DMS79 treated with DMSO at 0.1 percent for 48 hours (cell line): ENCODE measurements around the gene MAGEF1.

ENCODE experiments used
- DNase-seq: peaks from one replicate; lab custom pipeline; 2025; lab: John Stamatoyannopoulos, UW

The MAGEF1 gene

DNA sequence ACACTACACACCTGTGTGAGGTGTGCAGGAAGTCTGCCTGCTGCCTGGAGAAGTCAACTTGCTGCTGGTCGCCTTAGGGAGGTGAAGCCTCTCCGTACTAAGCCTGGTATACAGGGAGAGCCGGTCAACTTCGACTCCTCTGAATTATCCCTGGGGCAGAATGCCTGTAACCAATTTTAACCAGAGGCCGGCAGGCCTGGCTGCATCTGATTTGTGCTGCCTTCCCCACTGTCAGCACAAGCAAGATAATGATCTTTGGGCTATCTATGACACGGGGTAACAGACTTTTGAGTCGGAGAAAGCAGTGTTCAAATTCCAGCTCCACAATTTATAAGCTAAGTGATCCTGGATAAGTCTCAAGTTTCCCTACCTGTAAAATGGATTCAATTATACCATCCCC, 42.3 kb downstream of the MAGEF1 start:
- no peak for DNase-seq

DNA sequence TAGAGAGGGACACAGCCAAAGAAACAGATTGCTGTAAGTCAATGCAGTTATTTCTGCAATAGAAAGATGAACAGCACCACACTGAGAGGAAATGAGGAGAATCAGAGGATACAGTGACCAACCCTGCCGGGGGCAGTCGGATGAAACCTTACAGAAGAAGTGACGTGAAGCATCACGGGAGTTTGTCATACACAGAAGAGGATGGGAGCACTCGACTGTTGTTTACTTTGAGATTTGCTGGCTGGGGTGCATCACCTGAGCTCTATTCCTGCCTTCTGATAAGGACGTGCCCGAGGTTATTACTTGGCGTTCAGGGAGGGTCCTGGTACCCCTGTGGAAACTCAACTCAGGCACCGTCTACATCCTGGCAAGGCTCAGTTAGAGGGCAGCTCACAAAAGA, 45.4 kb downstream of the MAGEF1 start:
- DNase-seq, result peak; percentile 35

DNA sequence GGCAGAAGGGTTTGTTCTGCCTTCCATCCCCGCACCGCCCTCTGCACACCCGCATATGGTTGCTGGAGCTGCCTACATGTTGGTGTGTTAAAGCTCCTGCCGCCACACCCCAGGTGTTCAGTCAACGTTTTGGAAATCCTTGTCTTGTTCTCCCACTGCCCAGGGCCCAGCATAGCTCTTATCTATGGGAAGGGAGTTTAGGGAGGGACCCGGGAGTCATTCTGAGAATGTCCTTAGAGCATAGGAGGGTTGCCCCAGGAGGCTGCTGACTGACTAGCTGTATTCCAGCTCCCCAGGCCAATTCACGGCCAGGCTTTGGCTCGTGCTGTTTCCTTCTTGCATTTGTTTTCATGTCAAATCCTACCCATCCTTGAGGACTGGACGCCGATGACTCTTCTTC, 46.8 kb downstream of the MAGEF1 start:
- no peak for DNase-seq

DNA sequence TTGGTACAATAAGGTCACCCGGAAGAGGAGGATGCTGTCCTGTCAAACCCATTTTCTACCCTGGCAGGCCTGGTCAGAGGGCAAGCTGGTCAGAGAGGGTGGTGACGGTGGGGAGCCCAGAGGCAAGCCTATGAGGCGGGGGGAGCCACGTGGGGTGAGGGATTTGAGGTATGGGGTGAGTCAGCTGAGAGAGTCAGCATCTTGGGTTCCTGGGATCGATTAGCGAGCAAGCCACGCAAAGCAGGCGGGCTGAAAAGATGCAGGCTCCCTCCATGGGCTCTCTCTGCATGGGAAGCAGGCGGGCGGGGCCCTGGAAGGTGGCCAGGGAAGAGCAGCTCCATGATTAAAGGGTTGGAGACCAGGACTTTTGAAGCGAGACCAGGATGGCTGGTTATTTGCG, 48.1 kb downstream of the MAGEF1 start:
- DNase-seq, result no peak

DNA sequence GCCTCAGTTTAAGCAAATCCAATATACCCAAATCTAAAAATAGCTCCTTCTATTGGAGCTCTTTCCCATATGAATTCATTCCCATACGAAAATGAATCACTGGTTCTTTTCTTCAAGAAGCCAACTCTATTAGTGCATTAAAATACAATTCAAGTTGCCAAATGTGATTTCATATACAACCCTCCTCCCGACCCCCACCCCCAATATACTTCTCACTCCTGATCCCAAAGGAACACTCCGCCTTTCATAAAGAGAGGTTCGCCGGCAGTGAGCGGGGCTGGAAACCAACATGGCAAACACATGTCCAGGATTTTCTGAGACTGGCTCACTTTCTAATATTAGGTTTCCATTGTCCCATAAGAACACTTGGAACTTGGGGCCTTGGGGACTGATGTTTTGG, 48.5 kb downstream of the MAGEF1 start:
- no peak for DNase-seq

DNA sequence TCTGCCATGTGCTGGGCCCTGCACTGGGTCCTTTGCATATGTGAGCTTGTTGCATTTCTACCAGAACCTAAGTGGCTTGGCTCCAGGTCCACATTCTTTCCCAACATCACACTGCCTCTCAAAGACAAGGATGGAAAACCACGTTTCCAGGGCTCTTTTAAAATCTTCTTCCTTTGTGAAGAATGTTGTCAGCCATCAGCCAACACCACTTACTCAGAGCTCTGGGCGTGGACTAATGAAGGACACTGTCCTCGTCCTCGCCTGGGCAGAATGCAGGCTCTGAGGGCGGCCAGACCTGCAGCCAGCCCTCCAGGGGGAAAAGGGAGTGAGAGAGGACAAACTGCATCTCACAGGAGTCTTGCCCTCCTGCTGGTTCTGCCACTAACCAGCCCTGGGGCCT, 49.7 kb downstream of the MAGEF1 start:
- DNase-seq, result no peak

DNA sequence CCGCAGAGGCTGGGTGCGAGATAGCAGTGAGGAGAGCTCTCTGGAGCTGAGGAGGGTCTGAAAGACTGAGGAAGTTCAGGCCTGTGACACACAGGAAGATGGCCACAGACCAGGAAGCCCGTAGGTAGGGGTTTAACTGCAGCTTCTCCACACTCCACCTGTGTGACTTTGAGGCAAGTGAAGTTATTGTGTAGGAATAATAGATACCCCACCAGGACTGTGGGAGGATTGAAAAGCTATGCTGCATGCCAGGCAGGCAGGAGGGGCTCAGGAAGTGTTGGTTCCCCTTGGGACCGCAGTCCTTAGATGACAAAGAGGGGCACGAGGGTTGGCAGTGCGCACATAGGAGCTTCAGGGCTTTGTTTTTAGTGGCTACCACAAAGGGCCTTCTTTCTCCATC, 50.9 kb downstream of the MAGEF1 start:
- no peak for DNase-seq
